ENCODE results near the gene AFF3. TPM values are rescaled to one million over a fixed set of nuclear protein-coding genes. Genes with fewer than 3 reads are reported as not detected.

AFF3 gene
- total RNA-seq, 4 donors from 2014 or later: 9.0 to 20.2 (median 14.5) TPM

DNA sequence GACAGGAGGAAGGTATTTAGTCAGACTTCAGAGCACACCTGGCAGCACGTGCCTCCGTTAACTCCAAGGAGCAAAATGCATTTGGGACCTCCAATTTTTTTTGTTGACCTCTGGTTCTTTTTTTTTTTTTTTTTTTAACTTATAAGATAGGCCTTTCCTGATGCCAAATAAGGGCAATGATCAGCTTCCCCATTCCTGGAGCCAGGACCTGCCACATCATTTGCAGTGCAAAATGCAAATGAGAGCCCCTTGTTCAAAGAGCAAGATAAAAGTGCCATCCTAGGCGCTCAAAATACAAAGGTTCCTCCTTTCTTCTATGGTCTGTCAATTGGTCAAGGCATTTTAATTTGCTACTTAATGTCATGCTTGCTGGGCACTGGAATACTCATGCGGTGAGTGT lies 519.4 kb downstream of the AFF3 start:
- in situ Hi-C loops (cut with MboI; ENCODE audit: low pct_ligation_motif_present in 1 of 4, low pct_unique_long_range_greater_than_20kb in 1 of 4, low sequenced_read_pairs in 3 of 4) (no loop called here), intact Hi-C loops (cut with DNase I; ENCODE audit: low total_unique reads) (no loop called here)
- WGBS, 2 donors (ENCODE audit: low coverage in 1 of 2): 74 to 95% methylated on average over 3 to 4 of the region's 4 CpGs
- Histone ChIP-seq H3K4me3 (no peak overlapping the region), H3K9me3 (no peaks in the 10 kb centered on the region), H3K36me3 (no peaks in the 10 kb centered on the region), H3K27ac (no peak overlapping the region), H3K4me1 (peaks cover 0 to 16% (median 4%) of the 10 kb centered on the region in 4 donors), H3K27me3 (no peaks in the 10 kb centered on the region)
- TF ChIP-seq CTCF (IDR thresholded peaks at IDR 0.05) (no peak), EP300 (IDR thresholded peaks at IDR 0.05; ENCODE audit: low read depth) (no peak), POLR2AphosphoS5 (IDR thresholded peaks at IDR 0.05) (no peak), POLR2A (IDR thresholded peaks at IDR 0.05) (no peak)
- DNase-seq: no peak

DNA sequence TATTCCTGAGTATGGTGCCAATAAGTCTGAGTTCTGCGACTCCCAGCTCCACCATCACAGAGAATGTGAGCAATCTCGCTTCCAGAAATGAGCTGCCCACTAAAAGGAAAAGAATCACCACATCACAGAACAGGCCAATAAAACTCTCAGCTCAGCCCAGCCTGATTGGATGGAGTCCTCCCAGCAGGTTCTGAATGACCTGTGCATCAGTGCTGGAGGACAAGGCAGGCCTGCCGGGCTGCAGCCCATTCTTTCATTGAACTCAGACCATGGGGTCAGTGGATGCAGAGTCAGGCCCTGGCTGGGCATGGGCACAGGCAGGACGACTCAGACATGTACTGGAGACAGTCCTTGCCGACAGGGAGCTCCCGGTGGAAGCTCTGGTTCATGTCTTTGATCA lies 519.9 kb downstream of the AFF3 start:
- DNase-seq: no peak
- H3K27me3 ChIP-seq: no peaks in the 10 kb centered on the region
- no peaks in the 10 kb centered on the region for H3K9me3 ChIP-seq
- peaks cover 0 to 16% (median 4%) of the 10 kb centered on the region in 4 donors for H3K4me1 ChIP-seq
- H3K4me3 ChIP-seq: no peak overlapping the region
- TF ChIP-seq EP300 (IDR thresholded peaks at IDR 0.05; ENCODE audit: low read depth) (no peak), POLR2AphosphoS5 (IDR thresholded peaks at IDR 0.05) (no peak), CTCF (IDR thresholded peaks at IDR 0.05) (no peak), POLR2A (IDR thresholded peaks at IDR 0.05) (no peak)
- in situ Hi-C loops (cut with MboI; ENCODE audit: low pct_ligation_motif_present in 1 of 4, low pct_unique_long_range_greater_than_20kb in 1 of 4, low sequenced_read_pairs in 3 of 4) (no loop called here), intact Hi-C loops (cut with DNase I; ENCODE audit: low total_unique reads) (no loop called here)
- peak overlapping the region in 1 of 4 donors; percentile 15 for H3K27ac ChIP-seq
- H3K36me3 ChIP-seq: no peaks in the 10 kb centered on the region
- WGBS, 2 donors (ENCODE audit: low coverage in 1 of 2): 39 to 50% methylated on average over 2 to 6 of the region's 6 CpGs

DNA sequence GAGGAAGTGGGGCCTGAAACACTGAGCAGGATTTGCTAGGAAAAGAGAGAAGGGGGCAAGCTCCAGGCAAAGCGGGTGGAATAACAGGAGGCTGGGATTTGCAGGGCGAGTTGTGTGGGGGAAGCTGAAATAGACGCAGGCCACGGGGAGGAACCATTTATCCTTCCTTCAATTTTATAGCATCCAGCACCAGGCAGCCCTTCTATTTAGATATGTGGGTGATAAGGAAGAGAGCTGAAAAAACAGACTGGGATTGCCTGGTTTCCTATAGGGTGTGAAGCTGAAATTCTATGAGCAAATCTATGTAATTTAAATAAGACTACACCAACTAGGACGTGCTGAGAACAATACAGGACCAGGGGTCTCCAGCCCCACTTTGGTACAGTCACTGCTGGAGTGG lies 520.6 kb downstream of the AFF3 start:
- Histone ChIP-seq H3K36me3 (no peaks in the 10 kb centered on the region), H3K27ac (no peak overlapping the region), H3K27me3 (no peaks in the 10 kb centered on the region), H3K9me3 (no peaks in the 10 kb centered on the region), H3K4me1 (peaks cover 0 to 16% (median 4%) of the 10 kb centered on the region in 4 donors), H3K4me3 (no peak overlapping the region)
- no peak for TF ChIP-seq POLR2AphosphoS5 (IDR thresholded peaks at IDR 0.05)
- no peak for TF ChIP-seq CTCF (IDR thresholded peaks at IDR 0.05)
- no peak for DNase-seq
- 51 to 65% methylated on average over 4 to 5 of the region's 5 CpGs for WGBS, 2 donors (ENCODE audit: low coverage in 1 of 2)
- intact Hi-C loops (cut with DNase I; ENCODE audit: low total_unique reads): no loop called here
- in situ Hi-C loops (cut with MboI; ENCODE audit: low pct_ligation_motif_present in 1 of 4, low pct_unique_long_range_greater_than_20kb in 1 of 4, low sequenced_read_pairs in 3 of 4): no loop called here

DNA sequence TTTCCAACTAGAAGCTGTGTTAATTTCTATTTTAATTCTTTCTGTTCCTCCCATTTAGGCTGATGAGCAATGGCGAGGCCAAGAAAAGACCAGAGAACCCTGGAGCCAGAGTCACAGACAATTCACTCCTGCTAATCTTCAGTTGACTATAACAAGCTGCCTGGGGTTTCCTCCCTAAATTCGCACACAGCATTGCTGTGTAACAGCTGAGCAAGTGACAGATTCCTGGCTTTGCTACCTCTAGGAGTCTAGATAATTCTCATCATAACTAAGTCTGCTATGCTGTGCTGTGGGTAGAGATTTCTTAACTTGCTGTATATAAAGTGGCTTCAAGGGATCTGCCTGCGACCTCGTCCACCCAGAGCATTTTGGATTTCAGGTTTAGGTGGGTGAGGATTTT lies 521.3 kb downstream of the AFF3 start:
- H3K4me3 ChIP-seq: no peak overlapping the region
- TF ChIP-seq POLR2AphosphoS5 (IDR thresholded peaks at IDR 0.05): no peak
- TF ChIP-seq EP300 (IDR thresholded peaks at IDR 0.05; ENCODE audit: low read depth): no peak
- TF ChIP-seq POLR2A (IDR thresholded peaks at IDR 0.05): no peak
- no peak for TF ChIP-seq CTCF (IDR thresholded peaks at IDR 0.05)
- no peaks in the 10 kb centered on the region for H3K27me3 ChIP-seq
- no peak for DNase-seq
- intact Hi-C loops (cut with DNase I; ENCODE audit: low total_unique reads) (no loop called here), in situ Hi-C loops (cut with MboI; ENCODE audit: low pct_ligation_motif_present in 1 of 4, low pct_unique_long_range_greater_than_20kb in 1 of 4, low sequenced_read_pairs in 3 of 4) (no loop called here)
- H3K4me1 ChIP-seq: peaks cover 0 to 16% (median 4%) of the 10 kb centered on the region in 4 donors
- H3K9me3 ChIP-seq: no peaks in the 10 kb centered on the region
- 83 to 86% methylated on average over 2 to 4 of the region's 4 CpGs for WGBS, 2 donors (ENCODE audit: low coverage in 1 of 2)
- no peaks in the 10 kb centered on the region for H3K36me3 ChIP-seq
- no peak overlapping the region for H3K27ac ChIP-seq
